Mucosa of descending colon (tissue), 3 donors: ENCODE data around the gene FOXP1. TPM values are rescaled to one million over a fixed set of nuclear protein-coding genes. Genes with fewer than 3 reads are reported as not detected.

Experiments used
- ATAC-seq: fragments of 200-7000 bp; cut with Tn5 transposase; one replicate; pipeline ENCODE4 v1.9.1; 2020; ENCODE audit warnings: mild to moderate bottlenecking, moderate library complexity
- DNase-seq, 3 donors: peaks; one replicate each; pipeline ENCODE4 v3.0.0-alpha.2; 2020
- H3K36me3 ChIP-seq: fragments of 200-600 bp; one replicate; pipeline ENCODE4 v1.8.0; 2021; ENCODE audit warnings: low read depth, mild to moderate bottlenecking
- H3K4me1 ChIP-seq: fragments of 200-600 bp; one replicate; pipeline ENCODE4 v1.8.0; 2021; ENCODE audit warnings: low read depth, mild to moderate bottlenecking
- H3K4me3 ChIP-seq: fragments of 200-600 bp; one replicate; pipeline ENCODE4 v1.8.0; 2021; ENCODE audit warnings: mild to moderate bottlenecking
- H3K9me3 ChIP-seq: fragments of 200-600 bp; one replicate; pipeline ENCODE4 v1.8.0; 2021; ENCODE audit warnings: mild to moderate bottlenecking
- intact Hi-C, 2 donors: fragments of 100-400 bp; cut with DNase I in 1 of 2; cut with micrococcal nuclease in 1 of 2; formaldehyde crosslinking; loops; one replicate each; pipeline versions ENCODE4 v1.11.0 to v1.11.1; 2022; cut with DNase I, micrococcal nuclease
- total RNA-seq, 3 donors: library from RNA; stranded (reverse); fragmentation: NEBNext Ultra II Directional in 2 of 3; extraction: Animal tissue kit (Norgen Biotek cat#: 25700) in 2 of 3; gene quantifications; one replicate each; pipeline versions ENCODE4 v1.2.1 to v1.2.4, GENCODE V29; 2021 to 2023
- TF ChIP-seq, protein P1 (sequence below): fragments of 200-600 bp; IDR thresholded peaks from one replicate; pipeline ENCODE4 v1.8.0; 2022; ENCODE audit warnings: antibody characterized with exemption, mild to moderate bottlenecking
- donor health status: DM: no; HTN: no; CAD: no; lungs with moderate emphysema.
- donor health status: DM: no; HTN: no; CAD: no.
- donor health status: DM: no; HTN: yes; CAD: no.

The FOXP1 gene
- total RNA-seq, 3 donors from 2014 or later: 133 to 217 (median 214) TPM

DNA sequence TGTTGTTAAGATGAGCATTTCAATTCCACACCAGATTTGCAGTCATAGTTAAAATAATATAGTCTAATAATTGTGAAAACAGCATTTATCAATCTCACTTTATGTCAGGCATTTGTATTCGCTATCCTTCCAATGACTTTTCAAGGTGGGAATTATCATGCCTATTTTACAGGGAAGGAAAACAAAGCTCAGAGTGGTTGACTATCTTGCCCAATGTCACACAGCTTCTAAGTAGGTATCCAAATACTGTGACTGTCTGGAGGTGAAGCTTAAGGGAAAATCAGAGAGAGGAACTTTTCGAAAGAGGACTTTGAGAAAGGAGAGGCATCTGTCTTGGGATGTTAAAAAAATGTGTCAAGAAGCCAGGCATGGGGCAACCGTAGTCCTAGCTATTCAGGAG is 443.1 kb downstream of the FOXP1 start:
- ATAC-seq (no peak), DNase-seq (no peak)
- Histone ChIP-seq H3K4me1 (peaks cover 6% of the 10 kb centered on the region), H3K9me3 (no peaks in the 10 kb centered on the region), H3K4me3 (no peak overlapping the region), H3K36me3 (no peaks in the 10 kb centered on the region)
- intact Hi-C loops: no loop called here
- TF ChIP-seq, protein P1, sequence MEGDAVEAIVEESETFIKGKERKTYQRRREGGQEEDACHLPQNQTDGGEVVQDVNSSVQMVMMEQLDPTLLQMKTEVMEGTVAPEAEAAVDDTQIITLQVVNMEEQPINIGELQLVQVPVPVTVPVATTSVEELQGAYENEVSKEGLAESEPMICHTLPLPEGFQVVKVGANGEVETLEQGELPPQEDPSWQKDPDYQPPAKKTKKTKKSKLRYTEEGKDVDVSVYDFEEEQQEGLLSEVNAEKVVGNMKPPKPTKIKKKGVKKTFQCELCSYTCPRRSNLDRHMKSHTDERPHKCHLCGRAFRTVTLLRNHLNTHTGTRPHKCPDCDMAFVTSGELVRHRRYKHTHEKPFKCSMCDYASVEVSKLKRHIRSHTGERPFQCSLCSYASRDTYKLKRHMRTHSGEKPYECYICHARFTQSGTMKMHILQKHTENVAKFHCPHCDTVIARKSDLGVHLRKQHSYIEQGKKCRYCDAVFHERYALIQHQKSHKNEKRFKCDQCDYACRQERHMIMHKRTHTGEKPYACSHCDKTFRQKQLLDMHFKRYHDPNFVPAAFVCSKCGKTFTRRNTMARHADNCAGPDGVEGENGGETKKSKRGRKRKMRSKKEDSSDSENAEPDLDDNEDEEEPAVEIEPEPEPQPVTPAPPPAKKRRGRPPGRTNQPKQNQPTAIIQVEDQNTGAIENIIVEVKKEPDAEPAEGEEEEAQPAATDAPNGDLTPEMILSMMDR: no peak

DNA sequence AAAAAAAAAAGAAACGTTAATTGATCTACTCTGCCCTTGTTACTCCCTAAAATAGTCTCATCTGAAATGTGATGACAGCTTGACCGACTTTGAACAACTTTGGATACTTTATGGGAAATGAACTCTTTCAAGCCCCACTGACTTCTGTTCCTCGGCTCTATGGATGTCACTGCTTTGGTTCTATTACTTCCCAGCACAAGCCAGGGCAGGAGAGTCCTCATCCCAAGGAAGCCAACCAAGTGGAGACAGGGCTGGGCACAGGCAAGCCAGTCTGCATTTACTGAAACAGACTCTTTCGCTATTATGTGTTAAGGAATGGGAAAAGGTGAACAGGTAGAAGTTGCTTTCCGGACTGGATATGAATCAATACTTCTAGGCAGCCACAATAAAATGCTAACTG is 444.0 kb downstream of the FOXP1 start:
- intact Hi-C loops: no loop called here
- H3K9me3 ChIP-seq: no peaks in the 10 kb centered on the region
- no peak overlapping the region for H3K4me3 ChIP-seq
- TF ChIP-seq, protein P1: no peak
- DNase-seq: no peak
- ATAC-seq: no peak
- peaks cover 8% of the 10 kb centered on the region for H3K4me1 ChIP-seq
- H3K36me3 ChIP-seq: no peaks in the 10 kb centered on the region

DNA sequence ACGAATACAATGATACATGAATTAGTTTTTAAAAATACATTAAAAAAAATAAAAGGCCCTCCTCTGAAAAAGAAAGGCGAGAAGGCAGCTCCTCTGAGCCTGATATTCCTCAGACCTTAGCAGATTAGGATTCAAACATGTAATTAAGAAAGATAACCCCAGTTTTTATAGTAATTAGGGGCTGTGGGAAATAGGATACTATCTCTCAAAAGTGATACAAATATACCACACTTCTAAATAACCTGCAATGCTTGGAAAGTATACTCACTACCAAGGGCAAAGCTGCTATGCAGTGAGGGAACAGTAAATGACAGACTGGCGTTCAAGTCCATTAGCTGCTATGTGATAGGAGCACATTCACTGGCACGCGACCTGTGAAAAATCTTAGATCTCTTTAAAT is 445.1 kb downstream of the FOXP1 start:
- no peak for DNase-seq
- TF ChIP-seq, protein P1: no peak
- H3K4me3 ChIP-seq: no peak overlapping the region
- H3K4me1 ChIP-seq: peaks cover 18% of the 10 kb centered on the region
- intact Hi-C loops: no loop called here
- H3K36me3 ChIP-seq: no peaks in the 10 kb centered on the region
- no peaks in the 10 kb centered on the region for H3K9me3 ChIP-seq
- ATAC-seq: no peak

DNA sequence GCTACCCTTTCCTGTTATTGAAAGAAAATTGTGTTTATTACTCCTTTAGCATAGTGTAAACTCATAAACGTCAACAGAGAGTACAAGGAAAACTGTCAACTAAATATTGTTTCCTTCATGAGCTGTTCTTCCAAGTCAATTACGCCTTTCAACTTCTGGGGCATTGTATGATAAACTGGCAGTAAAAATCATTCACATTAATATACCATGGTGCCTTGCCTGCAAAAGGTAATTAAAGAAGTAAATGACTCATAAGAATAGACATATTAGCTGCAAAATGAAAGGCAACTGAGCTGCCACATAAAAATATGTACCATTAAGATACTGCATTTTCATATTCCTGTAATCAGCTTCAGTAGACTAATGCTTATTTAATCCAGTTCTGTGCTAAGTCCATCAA is 447.3 kb downstream of the FOXP1 start:
- Histone ChIP-seq H3K4me3 (no peak overlapping the region), H3K36me3 (no peaks in the 10 kb centered on the region), H3K9me3 (no peaks in the 10 kb centered on the region), H3K4me1 (peaks cover 29% of the 10 kb centered on the region)
- ATAC-seq: peak; percentile 43
- DNase-seq: no peak
- TF ChIP-seq, protein P1: no peak
- intact Hi-C loops: no loop called here

DNA sequence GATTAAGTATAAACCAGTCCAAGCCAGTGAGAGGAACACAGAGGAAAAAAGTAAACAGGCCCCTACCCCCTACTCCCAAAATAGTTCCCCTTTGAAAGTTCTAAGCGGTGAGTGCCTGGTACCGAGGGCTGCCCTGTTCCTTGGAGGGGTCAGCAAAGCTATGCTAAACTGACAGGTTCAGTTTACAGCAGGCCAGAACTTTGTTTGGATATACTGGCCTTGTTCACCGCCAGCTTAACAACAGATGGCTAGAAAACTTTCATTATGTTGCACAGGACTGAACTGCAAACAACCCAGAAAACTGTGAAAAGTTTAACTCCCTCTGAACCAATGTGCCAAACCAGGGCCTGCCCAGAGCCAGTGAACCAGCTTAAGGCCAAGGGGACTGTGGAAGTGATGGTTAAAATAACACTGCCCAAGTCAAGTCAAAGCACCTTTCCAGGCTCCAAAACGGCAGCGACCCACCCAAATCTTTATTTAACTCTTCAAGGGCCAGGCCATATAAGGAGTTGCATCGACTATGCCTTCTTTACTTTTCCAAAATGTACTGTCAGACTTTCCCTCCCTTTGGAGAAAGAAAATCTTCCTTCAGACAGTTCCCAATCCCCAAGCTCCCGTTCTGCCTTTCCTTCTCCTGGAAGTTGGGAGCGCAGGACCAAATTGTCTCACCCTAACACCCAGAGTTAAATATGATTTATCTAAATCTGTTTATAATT is 448.0 kb downstream of the FOXP1 start:
- ATAC-seq (peak; percentile 37), DNase-seq (no peak)
- H3K4me1 ChIP-seq: peaks cover 35% of the 10 kb centered on the region
- no peak overlapping the region for H3K4me3 ChIP-seq
- no peaks in the 10 kb centered on the region for H3K9me3 ChIP-seq
- intact Hi-C loops: no loop called here
- H3K36me3 ChIP-seq: no peaks in the 10 kb centered on the region
- TF ChIP-seq, protein P1: no peak
